Mammary epithelial cell (primary cell): Measurements from ENCODE around the gene TESK2.

ENCODE experiments used
- EZH2 ChIP-seq: IDR thresholded peaks from 2 replicates; pipeline ENCODE4 v1.6.1; 2012; ENCODE audit warnings: low read length, inconsistent platforms, borderline replicate concordance
- TF ChIP-seq, protein P1 (sequence below), 2 donors: IDR thresholded peaks in 1 of 2; conservative IDR thresholded peaks in 1 of 2; 2 replicates each; pipeline ENCODE4 v1.5.1; 2011 to 2012; ENCODE audit warnings: inconsistent platforms in 2 of 2, low read length in 2 of 2, mild to moderate bottlenecking in 2 of 2, control low read depth in 1 of 2, low read depth in 1 of 2; ENCODE audit not compliant: insufficient read depth in 1 of 2; ENCODE audit errors: extremely low read depth in 1 of 2

DNA sequence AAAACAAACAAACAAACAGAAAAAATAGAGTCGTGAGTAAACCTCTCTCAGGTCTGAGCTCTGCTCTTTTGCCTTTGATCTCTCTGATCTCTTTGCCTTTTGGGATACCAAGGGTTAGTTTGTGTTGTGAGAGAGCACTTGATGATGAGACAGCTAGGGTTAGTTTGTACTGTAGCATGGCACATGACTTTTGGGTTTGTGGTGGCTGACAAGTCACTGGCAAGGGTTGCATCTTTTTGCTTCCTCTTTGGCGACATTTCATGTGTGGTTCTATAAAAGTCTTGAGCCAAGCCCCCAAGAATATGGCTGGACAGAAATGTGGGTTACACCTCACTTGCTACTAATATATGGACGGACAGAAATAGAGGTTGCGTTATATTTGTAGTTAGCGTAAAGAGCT is 60.5 kb downstream of the TESK2 start:
- no peak for TF ChIP-seq EZH2
- TF ChIP-seq, protein P1, sequence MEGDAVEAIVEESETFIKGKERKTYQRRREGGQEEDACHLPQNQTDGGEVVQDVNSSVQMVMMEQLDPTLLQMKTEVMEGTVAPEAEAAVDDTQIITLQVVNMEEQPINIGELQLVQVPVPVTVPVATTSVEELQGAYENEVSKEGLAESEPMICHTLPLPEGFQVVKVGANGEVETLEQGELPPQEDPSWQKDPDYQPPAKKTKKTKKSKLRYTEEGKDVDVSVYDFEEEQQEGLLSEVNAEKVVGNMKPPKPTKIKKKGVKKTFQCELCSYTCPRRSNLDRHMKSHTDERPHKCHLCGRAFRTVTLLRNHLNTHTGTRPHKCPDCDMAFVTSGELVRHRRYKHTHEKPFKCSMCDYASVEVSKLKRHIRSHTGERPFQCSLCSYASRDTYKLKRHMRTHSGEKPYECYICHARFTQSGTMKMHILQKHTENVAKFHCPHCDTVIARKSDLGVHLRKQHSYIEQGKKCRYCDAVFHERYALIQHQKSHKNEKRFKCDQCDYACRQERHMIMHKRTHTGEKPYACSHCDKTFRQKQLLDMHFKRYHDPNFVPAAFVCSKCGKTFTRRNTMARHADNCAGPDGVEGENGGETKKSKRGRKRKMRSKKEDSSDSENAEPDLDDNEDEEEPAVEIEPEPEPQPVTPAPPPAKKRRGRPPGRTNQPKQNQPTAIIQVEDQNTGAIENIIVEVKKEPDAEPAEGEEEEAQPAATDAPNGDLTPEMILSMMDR (conservative IDR thresholded peaks at IDR 0.05 in 1 of 2, IDR thresholded peaks at IDR 0.05 in 1 of 2; ENCODE audit: extremely low read depth in 1 of 2, insufficient read depth in 1 of 2, low read depth in 1 of 2, low read length in 2 of 2), result no peak
